CD4-positive, alpha-beta T cell (primary cell): ENCODE results near the gene GBX1. TPM values are rescaled to one million over a fixed set of nuclear protein-coding genes. Genes with fewer than 3 reads are reported as not detected.

Source experiments
- ATAC-seq: fragments of 200-7000 bp; cut with Tn5 transposase; one replicate; pipeline ENCODE4 v1.10.0; 2022; ENCODE audit warnings: mild to moderate bottlenecking; ENCODE audit not compliant: poor library complexity
- CTCF ChIA-PET: fragments of 350-600 bp; sonication (Branson Sonifier 250); formaldehyde crosslinking; loops from one replicate; lab custom pipeline; 2021; ENCODE audit warnings: antibody characterized with exemption, inconsistent platforms; lab: Charles Lee
- POLR2A ChIA-PET: fragments of 350-600 bp; sonication (Branson Sonifier 250); formaldehyde crosslinking; loops from one replicate; lab custom pipeline; 2021; ENCODE audit warnings: antibody characterized with exemption, inconsistent platforms; lab: Charles Lee
- DNase-seq, 14 experiments: peaks; one replicate each; pipeline ENCODE4 v3.0.0-alpha.2; 2013 to 2020; ENCODE audit warnings: mixed read lengths in 2 of 14
- H3K27ac ChIP-seq, 2 donors: one replicate each; pipeline versions ENCODE4 v1.5.1 to v1.7.0; 2013; ENCODE audit warnings: low read length in 2 of 2, low read depth in 1 of 2, mild to moderate bottlenecking in 1 of 2
- H3K27me3 ChIP-seq, 2 experiments: 1 replicate in 1 of 2; 2 replicates in 1 of 2; pipeline versions ENCODE4 v1.6.1 to v1.7.0; 2013; ENCODE audit warnings: low read length in 2 of 2, control low read depth in 1 of 2, mild to moderate bottlenecking in 1 of 2, moderate library complexity in 1 of 2; ENCODE audit not compliant: insufficient read depth in 2 of 2, control insufficient read depth in 1 of 2
- H3K36me3 ChIP-seq: one replicate; pipeline ENCODE4 v1.6.1; 2013; ENCODE audit warnings: low read length, control low read depth; ENCODE audit not compliant: insufficient read depth
- H3K4me1 ChIP-seq: one replicate; pipeline ENCODE4 v1.6.1; 2013; ENCODE audit warnings: low read length, control low read depth; ENCODE audit not compliant: insufficient read depth
- H3K4me3 ChIP-seq: one replicate; pipeline ENCODE4 v1.5.1; 2013; ENCODE audit warnings: mild to moderate bottlenecking, low read length, moderate library complexity
- H3K9me3 ChIP-seq, 2 experiments: 1 replicate in 1 of 2; 2 replicates in 1 of 2; pipeline versions ENCODE4 v1.6.1 to v1.7.0; 2013; ENCODE audit warnings: low read length in 2 of 2, mild to moderate bottlenecking in 2 of 2, control low read depth in 1 of 2, moderate library complexity in 1 of 2; ENCODE audit not compliant: control insufficient read depth in 1 of 2, insufficient read depth in 1 of 2
- H3K27ac Mint-ChIP-seq: one replicate; pipeline ENCODE4 v1.8.0; 2020; ENCODE audit warnings: mixed read lengths
- H3K27me3 Mint-ChIP-seq: one replicate; pipeline ENCODE4 v1.8.0; 2021; ENCODE audit warnings: mixed read lengths
- H3K36me3 Mint-ChIP-seq: one replicate; pipeline ENCODE4 v1.8.0; 2021; ENCODE audit warnings: low read depth, mixed read lengths
- H3K4me1 Mint-ChIP-seq: one replicate; pipeline ENCODE4 v1.8.0; 2021; ENCODE audit warnings: low read depth, mixed read lengths
- H3K4me3 Mint-ChIP-seq: one replicate; pipeline ENCODE4 v1.8.0; 2020; ENCODE audit warnings: mild to moderate bottlenecking, mixed read lengths
- H3K9me3 Mint-ChIP-seq: one replicate; pipeline ENCODE4 v1.8.0; 2020; ENCODE audit warnings: mixed read lengths
- CTCF ChIP-seq: fragments of 200-600 bp; IDR thresholded peaks from one replicate; pipeline ENCODE4 v1.8.0; 2022; ENCODE audit warnings: antibody characterized with exemption, mild to moderate bottlenecking
- intact Hi-C, 2 experiments: fragments of 100-400 bp; cut with DNase I in 1 of 2; cut with micrococcal nuclease in 1 of 2; formaldehyde crosslinking; loops; one replicate each; pipeline versions ENCODE4 v1.15.1 to v1.9.0; 2023 to 2025; cut with DNase I, micrococcal nuclease
- total RNA-seq, 174 experiments: library from RNA in 2 of 174; stranded (reverse) in 2 of 174; gene quantifications; one replicate each; pipeline ENCODE4 v1.2.3 and lab custom pipeline; 2021 to 2026

GBX1 gene
- total RNA-seq, 2 experiments from 2014 or later, result not detected

- CTCF ChIA-PET, result interaction anchor here (0.9 to 1.0 kb wide), 2 partner anchors 9 to 14 kb away, joined by 4 read pairs; no protein-coding TSS in a partner anchor
- H3K27me3 Mint-ChIP-seq, result peaks cover 31% of the 10 kb centered on the region
- no peaks in the 10 kb centered on the region for H3K4me1 Mint-ChIP-seq
- intact Hi-C loops, result no loop called here
- peaks cover 3 to 11% of the 10 kb centered on the region in 2 experiments for H3K27me3 ChIP-seq
- no peak overlapping the region for H3K27ac ChIP-seq
- no peaks in the 10 kb centered on the region for H3K36me3 Mint-ChIP-seq
- no peak overlapping the region for H3K4me3 ChIP-seq
- H3K27ac Mint-ChIP-seq, result no peak overlapping the region
- no peak overlapping the region for H3K4me3 Mint-ChIP-seq
- ATAC-seq, result no peak
- H3K9me3 ChIP-seq, result no peaks in the 10 kb centered on the region
- H3K36me3 ChIP-seq, result no peaks in the 10 kb centered on the region
- H3K9me3 Mint-ChIP-seq, result no peaks in the 10 kb centered on the region
- H3K4me1 ChIP-seq, result no peaks in the 10 kb centered on the region
- POLR2A ChIA-PET, result no interaction called here
- no peak for DNase-seq
- TF ChIP-seq CTCF, result no peak
These were observed 9.7 kb downstream of the GBX1 start for GRCh38 chr7:151157645-151158329.

- Mint-ChIP-seq H3K36me3 (no peaks in the 10 kb centered on the region), H3K4me3 (no peak overlapping the region), H3K9me3 (no peaks in the 10 kb centered on the region), H3K27me3 (peaks cover 26% of the 10 kb centered on the region), H3K27ac (no peak overlapping the region), H3K4me1 (no peaks in the 10 kb centered on the region)
- ATAC-seq (no peak), DNase-seq (no peak)
- TF ChIP-seq CTCF, result no peak
- no peaks in the 10 kb centered on the region for H3K9me3 ChIP-seq
- H3K27me3 ChIP-seq, result peaks cover 14 to 34% of the 10 kb centered on the region in 2 experiments
- H3K4me1 ChIP-seq, result no peaks in the 10 kb centered on the region
- ChIA-PET CTCF (no interaction called here), POLR2A (interaction anchor here (0.6 kb wide), 2 partner anchors 48 to 118 kb away, joined by 3 read pairs; no protein-coding TSS in a partner anchor)
- H3K27ac ChIP-seq, result no peak overlapping the region
- H3K36me3 ChIP-seq, result no peaks in the 10 kb centered on the region
- H3K4me3 ChIP-seq, result no peak overlapping the region
- intact Hi-C loops, result no loop called here
These were observed 14.6 kb downstream of the GBX1 start for GRCh38 chr7:151152643-151153513.

GRCh38 chr7:151150388-151150787 lies 17.1 kb downstream of the GBX1 start:
- intact Hi-C loops, result no loop called here

More at GRCh38 chr7:151150388-151150787, 17.1 kb downstream of the GBX1 start:
- no peak overlapping the region for H3K4me3 ChIP-seq
- POLR2A ChIA-PET, result no interaction called here
- H3K27me3 ChIP-seq, result peaks cover 12 to 34% of the 10 kb centered on the region in 2 experiments
- H3K9me3 ChIP-seq, result no peaks in the 10 kb centered on the region
- TF ChIP-seq CTCF, result no peak
- H3K27me3 Mint-ChIP-seq, result peaks cover 19% of the 10 kb centered on the region
- H3K9me3 Mint-ChIP-seq, result no peaks in the 10 kb centered on the region
- H3K4me3 Mint-ChIP-seq, result no peak overlapping the region
- no peak for DNase-seq
- no peaks in the 10 kb centered on the region for H3K36me3 Mint-ChIP-seq
- H3K4me1 Mint-ChIP-seq, result no peaks in the 10 kb centered on the region
- H3K27ac ChIP-seq, result no peak overlapping the region
- CTCF ChIA-PET, result no interaction called here
- H3K27ac Mint-ChIP-seq, result no peak overlapping the region
- H3K4me1 ChIP-seq, result no peaks in the 10 kb centered on the region
- ATAC-seq, result no peak
- no peaks in the 10 kb centered on the region for H3K36me3 ChIP-seq
